ENCODE measurements around the gene CFAP77.

CFAP77 gene

DNA sequence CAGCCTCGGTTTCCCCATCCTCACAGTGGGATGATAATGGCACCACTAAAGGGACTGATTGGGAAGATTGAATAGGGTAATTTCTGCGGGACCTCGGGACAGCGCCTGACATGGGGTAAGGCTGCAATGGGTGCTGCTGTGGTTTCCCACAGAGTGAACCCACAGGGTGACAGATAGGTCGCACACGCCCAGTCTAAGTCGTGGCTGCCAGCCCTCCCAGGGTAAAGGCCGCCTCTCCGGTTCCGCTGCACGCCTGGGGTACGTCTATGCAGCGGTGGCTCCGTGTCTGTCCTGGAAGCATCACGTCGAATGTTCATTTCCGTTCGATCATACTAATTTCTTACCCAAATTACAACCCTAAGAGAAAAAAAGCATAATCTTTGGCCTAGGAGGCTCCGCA, 631 bp downstream of the CFAP77 start:
- peaks cover 22% of the 10 kb centered on the region for H3K4me1 ChIP-seq (ENCODE audit: low read depth, poor library complexity, severe bottlenecking)
- H4K20me1 ChIP-seq (ENCODE audit: insufficient read depth): no peaks in the 10 kb centered on the region
- peak overlapping the region; percentile 64; the same call in 1 of the 2 replicates for H3K4me2 ChIP-seq
- H3K27me3 ChIP-seq (ENCODE audit: insufficient read depth, low read depth): peaks cover 57% of the 10 kb centered on the region
- no peaks in the 10 kb centered on the region for H3K36me3 ChIP-seq (ENCODE audit: insufficient read depth)
- TF ChIP-seq, protein P1, sequence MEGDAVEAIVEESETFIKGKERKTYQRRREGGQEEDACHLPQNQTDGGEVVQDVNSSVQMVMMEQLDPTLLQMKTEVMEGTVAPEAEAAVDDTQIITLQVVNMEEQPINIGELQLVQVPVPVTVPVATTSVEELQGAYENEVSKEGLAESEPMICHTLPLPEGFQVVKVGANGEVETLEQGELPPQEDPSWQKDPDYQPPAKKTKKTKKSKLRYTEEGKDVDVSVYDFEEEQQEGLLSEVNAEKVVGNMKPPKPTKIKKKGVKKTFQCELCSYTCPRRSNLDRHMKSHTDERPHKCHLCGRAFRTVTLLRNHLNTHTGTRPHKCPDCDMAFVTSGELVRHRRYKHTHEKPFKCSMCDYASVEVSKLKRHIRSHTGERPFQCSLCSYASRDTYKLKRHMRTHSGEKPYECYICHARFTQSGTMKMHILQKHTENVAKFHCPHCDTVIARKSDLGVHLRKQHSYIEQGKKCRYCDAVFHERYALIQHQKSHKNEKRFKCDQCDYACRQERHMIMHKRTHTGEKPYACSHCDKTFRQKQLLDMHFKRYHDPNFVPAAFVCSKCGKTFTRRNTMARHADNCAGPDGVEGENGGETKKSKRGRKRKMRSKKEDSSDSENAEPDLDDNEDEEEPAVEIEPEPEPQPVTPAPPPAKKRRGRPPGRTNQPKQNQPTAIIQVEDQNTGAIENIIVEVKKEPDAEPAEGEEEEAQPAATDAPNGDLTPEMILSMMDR (conservative IDR thresholded peaks at IDR 0.05; ENCODE audit: low read depth, low read length): no peak
- H3K9ac ChIP-seq: no peak overlapping the region
- H3K4me3 ChIP-seq (IDR thresholded peaks at IDR 0.05; ENCODE audit: insufficient read depth, low read depth, low read length): no peak overlapping the region
- H3K27ac ChIP-seq: no peak overlapping the region
- H3K79me2 ChIP-seq (ENCODE audit: insufficient read depth, low read depth): peaks cover 9% of the 10 kb centered on the region
- peak overlapping the region; percentile 54; the same call in 1 of the 2 replicates for H2AFZ ChIP-seq (ENCODE audit: low read depth)

DNA sequence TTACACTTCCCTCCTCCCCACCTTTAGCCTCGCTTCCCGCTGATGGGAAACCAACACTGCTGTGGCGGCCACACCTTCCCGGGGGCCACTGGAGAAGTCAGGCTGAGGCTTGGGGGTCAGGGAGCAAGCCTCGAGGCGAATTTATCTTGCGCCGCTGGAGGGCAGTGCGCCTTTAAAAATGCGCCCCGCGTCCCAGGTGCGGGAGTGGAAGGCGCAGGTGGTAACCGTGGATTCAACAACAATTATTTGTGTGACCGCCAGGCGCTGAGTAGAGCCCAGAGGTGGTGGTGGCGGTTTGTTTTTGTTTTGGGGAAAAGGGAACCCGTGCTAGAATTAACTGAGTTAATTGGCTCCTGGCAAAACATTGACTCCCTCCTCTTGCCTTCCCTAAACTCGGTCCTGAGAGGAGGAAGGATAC, 1.1 kb downstream of the CFAP77 start:
- no peak overlapping the region for H3K27ac ChIP-seq
- no peaks in the 10 kb centered on the region for H4K20me1 ChIP-seq (ENCODE audit: insufficient read depth)
- H3K4me2 ChIP-seq: peak overlapping the region; percentile 64
- H3K27me3 ChIP-seq (ENCODE audit: insufficient read depth, low read depth): peaks cover 61% of the 10 kb centered on the region
- H3K9ac ChIP-seq: no peak overlapping the region
- H2AFZ ChIP-seq (ENCODE audit: low read depth): peak overlapping the region; percentile 54; the same call in 1 of the 2 replicates
- TF ChIP-seq, protein P1 (conservative IDR thresholded peaks at IDR 0.05; ENCODE audit: low read depth, low read length): peak; percentile 83
- H3K4me3 ChIP-seq (IDR thresholded peaks at IDR 0.05; ENCODE audit: insufficient read depth, low read depth, low read length): no peak overlapping the region
- no peaks in the 10 kb centered on the region for H3K36me3 ChIP-seq (ENCODE audit: insufficient read depth)
- H3K79me2 ChIP-seq (ENCODE audit: insufficient read depth, low read depth): peaks cover 4% of the 10 kb centered on the region
- H3K4me1 ChIP-seq (ENCODE audit: low read depth, poor library complexity, severe bottlenecking): peaks cover 20% of the 10 kb centered on the region

DNA sequence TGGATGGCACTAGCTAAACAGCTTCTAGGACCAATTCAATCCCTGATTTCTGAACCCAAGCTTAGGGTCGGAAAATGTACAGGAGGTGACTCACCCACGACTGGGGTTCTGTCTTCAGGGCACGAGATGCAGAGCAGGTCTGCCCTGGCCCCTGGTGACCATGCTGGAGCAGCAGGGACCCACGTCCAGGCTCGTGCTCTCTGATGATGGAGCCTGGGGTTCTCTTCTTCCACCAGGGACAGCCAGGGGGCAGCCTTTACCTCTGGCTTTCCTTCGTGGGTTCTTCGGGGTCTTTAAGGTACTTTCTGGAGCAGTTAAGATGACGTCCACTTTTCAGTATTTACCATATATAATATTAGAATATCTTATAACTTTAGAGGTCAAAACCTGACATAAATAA, 2.1 kb downstream of the CFAP77 start:
- TF ChIP-seq, protein P1 (conservative IDR thresholded peaks at IDR 0.05; ENCODE audit: low read depth, low read length): peak; percentile 40; the same call in 1 of the 2 replicates
- Histone ChIP-seq H4K20me1 (ENCODE audit: insufficient read depth) (no peaks in the 10 kb centered on the region), H3K4me3 (IDR thresholded peaks at IDR 0.05; ENCODE audit: insufficient read depth, low read depth, low read length) (no peak overlapping the region), H3K4me1 (ENCODE audit: low read depth, poor library complexity, severe bottlenecking) (peaks cover 16% of the 10 kb centered on the region), H3K36me3 (ENCODE audit: insufficient read depth) (no peaks in the 10 kb centered on the region), H2AFZ (ENCODE audit: low read depth) (no peak overlapping the region), H3K4me2 (peak overlapping the region; percentile 64; the same call in 1 of the 2 replicates), H3K79me2 (ENCODE audit: insufficient read depth, low read depth) (no peaks in the 10 kb centered on the region), H3K9ac (no peak overlapping the region), H3K27ac (no peak overlapping the region), H3K27me3 (ENCODE audit: insufficient read depth, low read depth) (peaks cover 61% of the 10 kb centered on the region)

DNA sequence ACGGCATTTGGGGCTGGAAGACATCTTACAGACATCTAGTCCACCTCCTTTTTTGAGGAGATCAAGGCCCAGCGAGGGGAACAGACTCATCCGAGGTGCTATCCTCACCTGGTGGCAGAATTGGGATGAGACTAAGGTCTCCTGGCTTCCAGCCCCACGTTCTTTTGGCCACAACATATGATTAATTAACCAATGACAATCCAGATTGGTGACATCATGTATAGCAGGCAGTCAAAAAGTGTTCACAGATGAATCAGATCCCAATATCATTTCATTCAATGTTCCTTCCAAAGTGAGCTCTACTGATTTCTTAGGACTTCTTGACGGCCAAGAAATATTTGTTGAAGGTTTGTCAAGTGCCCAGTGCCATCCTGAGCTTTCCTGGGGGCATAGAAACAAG, 3.9 kb downstream of the CFAP77 start:
- TF ChIP-seq, protein P1 (conservative IDR thresholded peaks at IDR 0.05; ENCODE audit: low read depth, low read length): no peak
- Histone ChIP-seq H3K4me3 (IDR thresholded peaks at IDR 0.05; ENCODE audit: insufficient read depth, low read depth, low read length) (no peak overlapping the region), H3K36me3 (ENCODE audit: insufficient read depth) (no peaks in the 10 kb centered on the region), H3K9ac (no peak overlapping the region), H3K27ac (no peak overlapping the region), H2AFZ (ENCODE audit: low read depth) (no peak overlapping the region), H3K4me1 (ENCODE audit: low read depth, poor library complexity, severe bottlenecking) (peaks cover 13% of the 10 kb centered on the region), H3K27me3 (ENCODE audit: insufficient read depth, low read depth) (peaks cover 64% of the 10 kb centered on the region), H4K20me1 (ENCODE audit: insufficient read depth) (no peaks in the 10 kb centered on the region), H3K79me2 (ENCODE audit: insufficient read depth, low read depth) (no peaks in the 10 kb centered on the region), H3K4me2 (no peak overlapping the region)

Data from KMS-11 (cell line).